GM19099 (cell line): ENCODE data around the gene TTYH1.

ENCODE experiments used
- POLR2A ChIP-seq: IDR thresholded peaks from 3 replicates; pipeline ENCODE4 v1.6.1; 2011; ENCODE audit warnings: low read depth; ENCODE audit not compliant: insufficient read length; ENCODE audit errors: extremely low read depth

The TTYH1 gene

DNA sequence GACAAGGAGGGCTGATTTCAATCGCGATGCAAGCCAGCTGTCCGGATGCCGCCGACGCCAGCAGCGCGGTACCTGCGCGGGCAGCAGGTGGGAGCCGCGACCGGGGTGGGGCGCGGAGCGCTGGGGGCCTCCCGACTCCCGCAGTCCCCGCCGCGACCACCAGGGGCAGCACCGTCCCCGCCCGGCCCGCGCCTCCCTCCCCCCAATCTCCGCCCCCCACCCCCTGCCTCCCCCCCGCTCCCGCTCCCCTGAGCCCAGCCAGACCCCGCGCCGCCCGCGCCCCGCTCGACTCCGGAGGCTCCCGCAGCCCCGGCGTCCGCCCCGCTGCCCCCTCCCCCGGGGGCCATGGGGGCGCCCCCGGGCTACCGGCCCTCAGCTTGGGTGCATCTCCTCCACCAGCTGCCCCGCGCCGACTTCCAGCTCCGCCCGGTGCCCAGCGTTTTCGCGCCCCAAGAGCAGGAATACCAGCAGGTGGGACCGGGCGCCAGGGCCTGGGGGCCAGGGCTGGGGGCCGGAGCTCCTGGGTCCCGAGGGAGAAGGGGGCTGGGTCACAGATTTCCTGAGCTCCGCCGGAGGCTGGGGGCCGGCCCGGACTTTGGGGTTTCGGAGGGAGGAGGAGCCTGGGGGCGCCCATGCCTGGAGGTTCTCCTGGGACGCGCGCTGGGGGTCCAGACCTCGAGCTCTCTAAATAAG lies at the start of gene TTYH1:
Gene TTYH1 (plus strand): TSS at position 257 of the 693 bp plus-strand sequence. CDS start 89 bp downstream, at position 346.
- TF ChIP-seq POLR2A = no peak

DNA sequence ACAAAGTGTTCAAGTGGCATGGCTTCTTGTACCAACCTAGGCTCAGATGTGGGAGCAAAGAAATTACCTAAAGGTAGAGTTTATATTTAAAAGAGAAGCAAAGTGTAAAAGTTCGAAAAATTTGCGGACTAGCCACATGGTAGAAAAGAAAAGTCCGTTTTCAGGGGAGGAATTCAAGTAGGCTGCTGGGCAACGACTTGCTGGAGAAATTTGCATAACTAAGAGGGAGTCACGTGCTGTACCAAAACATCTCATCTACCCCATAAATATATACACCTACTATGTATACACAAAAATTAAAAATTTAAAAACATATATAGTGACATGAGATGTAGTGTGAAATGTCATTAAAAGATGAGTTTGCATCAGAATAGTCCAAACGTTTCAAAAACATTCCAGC lies 48.5 kb upstream of the TTYH1 start:
- no peak for TF ChIP-seq POLR2A

DNA sequence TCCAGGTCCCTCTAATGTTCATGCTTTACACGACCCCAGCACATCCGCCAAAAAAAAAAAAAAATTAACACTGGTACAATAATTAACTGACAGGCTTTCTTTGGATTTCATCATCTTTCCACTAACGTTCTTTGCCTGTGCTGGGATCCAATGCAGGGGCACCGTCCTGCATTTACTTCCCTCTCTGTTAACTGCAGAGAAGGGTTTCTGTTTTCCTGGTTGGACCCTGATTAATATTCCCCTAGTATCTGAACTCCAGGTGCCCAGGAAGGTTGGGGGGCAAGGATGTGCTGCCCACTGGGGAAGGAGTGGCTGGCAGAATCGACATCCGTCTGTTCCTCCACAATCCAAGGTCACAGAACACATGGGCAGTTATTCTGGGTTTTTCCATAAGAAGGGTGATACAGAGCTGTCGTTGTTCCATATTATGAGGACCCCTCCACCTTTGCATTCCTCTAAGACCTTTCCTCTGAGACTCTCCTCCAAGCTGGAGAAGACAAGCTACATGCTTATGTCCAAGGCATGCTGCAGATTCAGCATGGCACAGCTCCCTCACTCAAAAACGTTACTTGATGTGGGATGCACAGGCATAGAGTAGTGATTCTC lies 46.1 kb upstream of the TTYH1 start:
- TF ChIP-seq POLR2A = no peak

DNA sequence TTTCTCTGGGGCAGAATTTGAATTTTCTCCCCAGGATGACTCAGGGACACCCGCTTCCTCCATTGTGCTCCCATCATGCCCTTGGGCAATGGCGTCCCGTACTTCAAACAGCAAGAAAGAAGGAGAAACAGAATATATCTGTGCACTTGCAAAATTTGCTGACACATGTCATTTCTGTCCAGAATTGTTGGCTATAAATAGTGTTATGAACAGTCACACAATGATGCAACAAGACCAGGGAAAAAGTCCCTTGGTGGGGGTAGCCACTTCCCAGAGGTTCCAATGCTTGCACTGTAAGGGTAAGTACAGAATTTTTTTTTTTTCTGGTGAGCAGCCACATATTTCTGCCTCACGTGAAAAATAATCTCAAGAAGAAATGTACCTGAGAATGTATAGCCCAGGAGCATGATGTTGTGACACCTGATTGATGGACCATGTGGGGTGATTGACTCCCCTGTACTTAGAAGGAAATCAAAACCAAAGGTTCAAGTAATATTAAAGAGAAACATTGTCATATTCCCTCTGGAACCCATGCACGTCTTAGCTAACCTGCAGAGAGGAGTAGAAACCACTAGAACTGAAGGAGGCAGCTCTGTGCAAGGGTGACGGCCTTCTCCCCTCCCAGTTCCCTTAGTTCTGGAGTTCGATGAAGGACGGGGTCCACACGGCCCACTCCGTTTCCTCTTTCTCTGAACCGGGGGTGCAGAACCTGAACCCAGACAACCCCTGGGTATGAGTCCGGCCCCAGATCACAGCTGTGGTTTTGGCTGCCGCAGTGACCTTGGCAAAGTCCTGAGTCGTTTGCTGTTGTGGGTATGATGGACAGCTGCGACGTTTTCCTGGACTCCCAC lies 41.3 kb upstream of the TTYH1 start:
- no peak for TF ChIP-seq POLR2A

DNA sequence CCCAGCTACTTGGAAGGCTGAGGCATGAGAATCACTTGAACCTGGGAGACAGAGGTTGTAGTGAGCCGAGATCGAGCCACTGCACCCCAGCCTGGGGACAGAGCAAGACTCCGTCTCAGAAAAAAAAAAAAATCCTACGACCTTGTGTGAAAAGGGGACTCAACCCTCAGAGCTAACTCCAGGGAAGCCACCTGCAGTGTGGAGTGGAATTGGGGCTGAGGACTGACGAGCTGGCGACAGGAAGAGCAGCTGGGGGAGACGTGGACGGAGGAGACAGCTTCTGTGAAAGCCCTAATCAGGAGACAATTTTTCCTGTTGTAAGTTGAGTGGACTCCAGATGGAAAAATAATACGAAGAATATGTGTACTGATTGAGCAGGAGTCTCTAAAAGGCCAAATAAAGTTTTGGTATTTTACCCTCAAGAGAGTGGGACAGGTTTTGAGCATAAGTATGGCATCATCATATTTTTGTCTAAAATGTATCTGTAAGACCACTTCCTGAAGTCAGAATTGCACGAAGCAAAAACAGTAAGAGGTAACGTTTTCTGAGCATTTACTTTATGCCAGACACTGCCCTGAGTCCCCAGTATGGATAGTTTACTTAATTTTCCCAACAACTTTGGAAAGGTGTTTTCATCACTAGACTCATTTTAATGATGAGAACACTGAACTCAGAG lies 38.5 kb upstream of the TTYH1 start:
- no peak for TF ChIP-seq POLR2A

DNA sequence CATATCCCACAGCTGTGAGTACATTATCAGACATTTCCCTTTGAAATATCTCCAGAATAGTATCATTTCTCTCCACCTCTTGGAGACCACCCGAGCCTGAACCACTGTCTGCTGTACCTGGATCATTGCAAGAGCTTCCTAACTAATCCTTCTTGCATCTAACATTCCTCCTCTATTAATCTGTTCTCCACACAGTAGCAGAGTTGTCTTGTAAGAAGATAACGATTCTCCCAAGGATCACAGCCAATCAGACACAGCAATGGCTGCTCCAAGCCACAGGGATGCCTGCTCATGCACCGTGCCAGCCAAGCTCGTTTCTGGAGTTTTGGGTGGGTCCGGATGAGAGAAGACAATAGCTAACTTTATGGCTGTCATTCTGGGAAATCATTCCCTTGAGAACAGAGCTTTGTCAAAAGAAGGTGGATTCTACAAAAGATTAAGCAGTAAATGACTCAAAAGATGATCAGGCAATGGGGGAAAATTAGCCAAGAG lies 36.0 kb upstream of the TTYH1 start:
- TF ChIP-seq POLR2A = no peak

DNA sequence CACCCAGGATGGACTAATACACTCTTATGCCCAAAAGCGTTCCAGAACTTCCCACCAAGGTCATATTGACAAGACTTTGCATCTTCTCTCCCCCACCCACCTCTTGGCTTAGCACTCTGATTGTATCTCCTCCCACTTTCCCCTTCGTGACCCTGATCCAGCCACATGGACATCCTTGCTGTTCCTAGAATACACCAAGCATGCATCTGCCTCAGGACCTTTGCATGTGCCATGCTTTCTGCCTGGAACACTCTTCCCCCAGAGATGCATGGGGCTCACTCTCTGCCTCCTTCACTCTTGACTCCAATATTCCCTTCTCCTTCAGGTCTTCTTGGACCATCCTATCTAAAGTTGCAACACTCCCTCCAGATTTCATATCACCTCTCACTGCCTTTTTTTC lies 34.4 kb upstream of the TTYH1 start:
- no peak for TF ChIP-seq POLR2A

DNA sequence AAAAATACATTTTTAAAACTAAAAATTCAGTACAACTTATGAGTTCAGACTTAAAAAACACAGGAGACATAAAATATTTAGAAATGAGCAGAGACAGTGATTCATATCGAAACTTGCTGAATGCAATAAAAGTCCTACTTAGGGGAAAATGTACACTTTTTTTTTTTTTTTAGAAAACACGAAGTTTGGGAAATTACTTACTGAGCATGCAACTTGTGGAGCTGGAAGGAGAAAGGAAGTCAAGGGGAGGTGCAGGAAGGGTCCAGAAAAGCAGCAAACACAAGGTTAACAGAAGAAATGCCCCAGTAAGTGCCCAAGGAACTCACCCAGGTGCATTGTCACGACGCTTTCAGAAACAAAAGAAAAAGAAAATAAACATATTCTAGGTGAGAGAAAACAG lies 31.9 kb upstream of the TTYH1 start:
- TF ChIP-seq POLR2A = no peak

DNA sequence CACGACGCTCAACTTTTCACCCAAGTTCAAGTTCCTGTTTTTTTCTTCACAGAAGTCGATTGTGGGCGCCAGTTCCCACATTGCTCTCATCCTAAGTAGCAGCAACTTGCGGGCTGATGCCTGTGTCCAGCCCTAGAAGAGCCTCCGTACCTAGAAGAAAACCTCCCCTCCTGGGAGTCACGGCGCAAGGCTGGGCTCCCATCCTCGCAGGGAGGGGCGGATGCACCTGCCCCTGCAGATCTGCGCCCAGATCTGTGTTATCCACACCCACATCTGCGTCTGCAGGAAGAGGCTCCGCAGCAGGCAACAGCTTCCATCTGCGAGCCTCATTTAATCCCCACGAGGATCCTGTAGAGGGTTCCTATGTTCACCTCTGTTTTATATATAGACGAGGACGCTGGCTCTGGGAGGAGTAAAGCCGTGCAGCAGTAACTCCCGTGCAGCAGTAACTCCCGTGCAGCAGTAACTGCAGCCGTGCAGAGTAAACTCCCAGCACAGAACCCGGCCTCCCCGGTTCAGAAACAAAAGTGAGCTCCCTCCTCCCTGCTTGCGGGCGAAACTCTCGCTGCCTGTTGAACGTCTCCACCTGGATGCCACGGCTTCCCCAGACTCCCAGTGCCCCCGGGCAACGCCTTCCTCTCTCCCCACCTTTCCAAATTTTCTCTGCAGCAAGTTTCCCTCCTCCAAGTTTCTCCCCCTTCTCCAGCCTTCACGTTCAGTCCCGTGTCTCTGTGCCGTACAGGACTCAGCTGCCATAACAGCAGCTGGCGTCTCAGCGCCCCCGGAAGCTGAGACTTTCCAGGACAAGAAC lies 27.1 kb upstream of the TTYH1 start:
- TF ChIP-seq POLR2A = no peak

DNA sequence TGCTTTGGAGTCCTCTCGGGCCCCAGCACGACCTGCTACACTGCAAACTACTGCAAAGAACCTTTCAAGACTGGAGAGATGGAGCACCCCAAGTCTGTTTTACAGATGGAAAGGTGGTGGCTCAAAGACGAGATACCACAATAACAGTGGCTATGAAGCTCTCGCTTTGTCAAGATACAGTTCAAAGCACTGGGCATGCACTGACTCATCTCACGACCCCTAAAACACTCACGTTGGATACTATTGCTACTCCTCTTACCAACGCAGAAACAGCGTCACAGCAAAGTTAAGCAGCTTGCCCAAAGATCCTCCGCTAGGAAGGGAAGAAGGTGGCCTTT lies 26.5 kb upstream of the TTYH1 start:
- no peak for TF ChIP-seq POLR2A

DNA sequence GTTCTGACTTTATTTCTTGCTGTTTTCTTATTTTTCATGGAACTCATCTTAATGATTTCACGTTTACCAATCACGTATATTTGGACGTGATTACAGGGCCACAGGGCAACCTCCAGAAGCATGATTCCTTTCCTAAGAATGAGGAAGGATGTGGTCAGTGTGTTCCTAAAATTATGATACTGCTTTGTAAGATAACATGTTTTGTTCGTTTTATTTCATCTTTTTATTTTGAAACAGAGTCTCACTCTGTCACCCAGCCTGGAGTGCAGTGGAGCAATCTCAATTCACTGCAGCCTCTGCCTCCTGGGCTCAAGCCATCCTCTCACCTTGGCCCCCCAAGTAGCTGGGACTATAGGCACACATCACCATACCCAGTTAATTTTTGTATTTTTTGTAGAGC lies 25.7 kb upstream of the TTYH1 start:
- TF ChIP-seq POLR2A = no peak

DNA sequence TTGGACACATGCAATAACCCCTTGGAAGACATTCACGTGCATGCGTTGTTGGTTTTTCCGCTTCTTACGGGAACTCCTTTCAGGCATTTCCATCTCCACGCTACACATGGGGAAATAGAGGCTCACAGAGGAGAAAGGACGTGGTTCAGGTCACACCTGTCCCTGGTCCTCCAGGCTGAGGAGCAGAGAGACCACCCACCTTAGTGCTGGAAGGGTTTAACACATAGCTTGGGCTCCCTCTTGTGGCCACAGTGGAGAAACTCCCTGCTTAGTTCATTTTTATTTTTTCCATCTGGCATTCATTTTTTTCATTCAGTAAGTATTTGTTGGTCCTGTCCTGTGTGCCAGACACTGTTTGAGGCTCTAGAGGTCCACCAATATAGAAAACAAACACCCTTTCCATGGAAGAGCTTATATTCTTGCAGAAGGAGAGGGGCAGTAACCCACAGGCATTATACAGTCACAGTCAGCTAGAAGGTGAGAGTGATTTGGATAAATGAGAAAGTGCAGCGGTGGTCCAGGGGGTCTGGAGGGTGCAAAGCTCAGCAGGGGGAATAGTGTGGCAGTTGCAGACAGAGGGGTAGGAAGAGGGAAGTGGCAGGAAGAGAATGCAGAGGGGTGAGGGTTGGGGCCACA lies 24.2 kb upstream of the TTYH1 start:
- TF ChIP-seq POLR2A = no peak

DNA sequence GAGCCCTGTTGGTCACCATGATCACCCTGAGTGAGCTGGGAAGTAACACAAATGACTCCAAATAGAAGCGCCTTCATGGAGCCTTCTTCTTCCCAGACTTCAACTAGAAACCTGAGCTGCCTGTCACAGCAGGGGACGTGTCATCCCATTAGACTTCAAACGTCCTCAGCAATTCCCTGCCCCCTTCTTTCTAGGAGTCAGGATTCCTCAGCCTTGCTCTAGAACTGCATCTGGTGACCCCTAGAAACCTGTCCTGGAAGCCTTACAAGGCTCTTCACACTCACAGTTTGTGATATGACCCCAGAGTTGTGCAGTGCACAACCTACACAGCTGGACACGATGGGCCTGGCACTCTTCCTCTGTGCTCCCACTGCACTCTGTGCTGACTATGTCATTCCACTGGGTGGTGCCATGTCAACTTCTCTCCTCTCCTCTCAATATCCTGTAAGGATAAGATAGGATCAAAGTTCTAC lies 23.6 kb upstream of the TTYH1 start:
- TF ChIP-seq POLR2A = no peak

DNA sequence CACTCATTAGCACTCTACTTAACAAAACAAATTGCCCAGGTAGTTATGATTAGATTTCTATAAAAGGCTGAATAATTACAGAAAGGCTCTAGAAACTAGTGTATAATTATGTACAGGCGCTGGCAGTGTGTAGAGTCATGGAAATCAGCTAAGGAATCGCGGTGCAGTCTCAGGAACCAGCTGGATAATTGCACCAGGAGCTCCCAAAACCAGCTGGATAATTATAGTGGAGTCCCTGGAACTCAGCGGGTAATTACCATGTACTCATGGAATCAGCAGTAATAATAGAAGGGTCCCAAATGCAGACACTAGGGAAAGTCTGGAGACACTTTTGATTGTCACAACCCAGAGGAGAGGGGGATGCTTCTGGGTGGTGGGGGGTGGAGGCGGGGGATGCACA lies 23.2 kb upstream of the TTYH1 start:
- no peak for TF ChIP-seq POLR2A

DNA sequence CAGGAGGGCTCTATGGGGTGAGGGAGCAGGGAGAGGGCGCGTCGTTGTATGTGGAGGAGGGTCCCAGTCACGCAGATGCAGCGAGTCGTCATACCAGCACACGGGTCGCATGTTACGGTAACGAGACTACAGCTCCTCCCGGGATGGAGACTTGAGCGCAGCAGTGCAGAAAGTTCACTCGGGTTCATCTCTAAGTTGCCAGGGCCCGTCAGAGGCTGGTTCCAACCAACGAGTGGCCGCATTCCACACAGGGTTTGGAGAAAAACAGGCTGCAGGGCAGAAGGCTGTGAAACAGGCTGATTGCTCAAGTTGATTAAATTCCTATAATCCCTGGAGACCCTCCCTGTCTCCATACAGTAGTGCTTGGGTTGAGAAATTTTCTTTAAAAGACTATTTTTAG lies 21.9 kb upstream of the TTYH1 start:
- no peak for TF ChIP-seq POLR2A

DNA sequence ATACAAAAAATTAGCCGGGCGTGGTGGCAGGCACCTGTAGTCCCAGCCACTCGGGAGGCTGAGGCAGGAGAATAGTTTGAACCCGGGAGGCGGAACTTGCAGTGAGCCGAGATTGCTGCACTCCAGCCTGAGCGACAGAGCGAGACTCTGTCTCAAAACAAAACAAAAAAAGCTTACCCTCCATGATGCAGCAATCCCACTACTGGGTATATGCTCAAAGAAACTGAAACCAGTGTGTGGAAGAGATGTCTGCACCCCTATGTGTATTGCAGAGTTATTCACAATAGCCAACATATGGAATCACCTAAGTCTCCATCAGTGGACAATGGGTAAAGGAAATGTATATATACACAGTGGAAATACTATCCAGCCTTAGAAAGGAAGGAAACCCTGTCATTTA lies 19.6 kb upstream of the TTYH1 start:
- TF ChIP-seq POLR2A = no peak
